Erythroblast (primary cell): ENCODE measurements around the gene BARHL1.

Experiments
- GATA1 ChIP-seq: IDR thresholded peaks from 2 replicates; pipeline ENCODE4 v1.6.1; 2011; ENCODE audit warnings: low read depth, mild to moderate bottlenecking, control low read depth, low read length, moderate library complexity
- POLR2A ChIP-seq: IDR thresholded peaks from 2 replicates; pipeline ENCODE4 v1.6.1; 2011; ENCODE audit warnings: mild to moderate bottlenecking, low read length

DNA sequence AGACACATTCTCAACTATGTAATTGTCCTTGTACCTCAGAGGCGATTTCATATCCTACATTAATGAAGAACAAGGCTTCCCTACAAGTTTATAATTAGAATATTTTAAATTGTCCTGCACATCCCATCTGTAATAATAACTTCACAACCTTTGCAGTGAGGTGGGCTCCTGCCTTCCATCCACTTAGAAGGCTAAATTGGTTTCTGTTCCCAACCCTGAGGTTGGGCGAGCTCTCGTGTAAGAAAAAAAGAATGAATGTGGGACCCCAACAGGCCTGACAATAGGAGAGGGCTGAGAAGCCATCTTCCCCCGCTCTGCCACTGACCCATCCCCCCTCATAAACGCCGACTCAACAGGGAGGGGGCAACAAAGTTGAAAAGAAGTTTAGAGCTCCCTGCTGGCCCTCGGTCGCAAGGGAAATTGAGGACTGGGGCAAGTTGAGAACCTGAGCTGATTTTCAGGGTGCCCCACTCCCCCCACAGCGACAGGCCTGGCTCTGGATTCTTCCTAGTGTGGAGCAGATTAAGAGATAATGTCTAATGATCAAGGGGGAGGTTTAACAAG, 9.4 kb downstream of the BARHL1 start:
- no peak for TF ChIP-seq POLR2A
- TF ChIP-seq GATA1, result no peak
